Ishikawa (cell line): ENCODE measurements around the gene ZBTB7C.

ENCODE experiments used
- CEBPB ChIP-seq: IDR thresholded peaks from 2 replicates; pipeline ENCODE4 v1.6.1; 2012
- CREB1 ChIP-seq: IDR thresholded peaks from 2 replicates; pipeline ENCODE4 v1.6.1; 2012; ENCODE audit warnings: low read depth
- EGR1 ChIP-seq: IDR thresholded peaks from 2 replicates; pipeline ENCODE4 v1.6.1; 2012
- EP300 ChIP-seq: IDR thresholded peaks from 2 replicates; pipeline ENCODE4 v1.6.1; 2012; ENCODE audit warnings: borderline replicate concordance
- FOXM1 ChIP-seq: IDR thresholded peaks from 2 replicates; pipeline ENCODE4 v1.6.1; 2012; ENCODE audit warnings: low read depth, borderline replicate concordance
- MAX ChIP-seq: IDR thresholded peaks from 2 replicates; pipeline ENCODE4 v1.6.1; 2012
- NFIC ChIP-seq: IDR thresholded peaks from 2 replicates; pipeline ENCODE4 v1.6.1; 2012
- RAD21 ChIP-seq: IDR thresholded peaks from 2 replicates; pipeline ENCODE4 v1.6.1; 2012; ENCODE audit warnings: low read depth
- REST ChIP-seq: IDR thresholded peaks from 2 replicates; pipeline ENCODE4 v1.6.1; 2012; ENCODE audit warnings: low read depth, mild to moderate bottlenecking
- TAF1 ChIP-seq: IDR thresholded peaks from 2 replicates; pipeline ENCODE4 v1.6.1; 2012; ENCODE audit warnings: low read depth, mild to moderate bottlenecking
- TCF12 ChIP-seq: IDR thresholded peaks from 2 replicates; pipeline ENCODE4 v1.6.1; 2012; ENCODE audit warnings: low read depth
- TEAD4 ChIP-seq: IDR thresholded peaks from 2 replicates; pipeline ENCODE4 v1.6.1; 2012
- YY1 ChIP-seq: IDR thresholded peaks from 2 replicates; pipeline ENCODE4 v1.6.1; 2012; ENCODE audit warnings: low read depth
- ZBTB7A ChIP-seq: IDR thresholded peaks from 2 replicates; pipeline ENCODE4 v1.6.1; 2012; ENCODE audit warnings: low read depth
- TF ChIP-seq, protein P1 (sequence below): IDR thresholded peaks from 2 replicates; pipeline ENCODE4 v1.6.1; 2012

ZBTB7C gene

DNA sequence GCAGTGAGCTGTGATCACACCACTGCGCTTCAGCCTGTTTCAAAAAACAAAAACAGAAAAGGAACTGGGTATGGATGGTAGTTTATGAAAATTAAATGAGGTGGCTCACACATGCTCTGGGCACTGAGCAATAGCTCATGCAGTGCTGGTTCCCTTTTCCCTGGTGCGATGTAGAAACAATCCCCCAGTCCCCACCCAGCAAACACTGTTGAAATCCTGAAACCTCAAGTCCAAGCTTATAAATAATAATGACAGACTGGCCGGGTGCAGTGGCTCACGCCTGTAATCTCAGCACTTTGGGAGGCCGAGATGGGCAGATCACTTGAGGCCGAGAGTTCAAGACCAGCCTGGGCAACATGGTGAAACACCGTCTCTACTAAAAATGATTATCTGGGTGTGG, 423.3 kb downstream of the ZBTB7C start:
- no peak for TF ChIP-seq CREB1
- no peak for TF ChIP-seq EP300
- TF ChIP-seq RAD21 = no peak

DNA sequence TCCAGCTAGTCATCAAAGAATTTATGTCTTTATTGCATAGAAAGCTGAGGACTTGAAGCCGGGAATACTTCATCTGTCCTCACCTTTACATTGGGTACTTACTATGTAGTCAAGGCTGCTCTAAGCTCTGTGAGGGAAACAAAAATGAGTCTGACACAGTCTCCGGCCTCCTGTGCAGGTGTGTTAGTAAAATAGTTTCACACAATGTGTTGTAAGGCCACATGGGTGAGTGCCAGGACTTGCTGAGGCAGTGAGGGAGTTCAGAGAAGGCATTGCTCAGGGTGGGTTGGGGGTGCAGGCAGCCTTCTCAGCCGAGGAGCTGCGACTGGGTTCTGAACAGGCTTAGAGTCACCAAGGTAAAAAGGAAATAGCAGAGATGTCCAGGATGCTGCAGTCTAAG, 424.2 kb downstream of the ZBTB7C start:
- TF ChIP-seq TAF1 (no peak), YY1 (no peak), TEAD4 (no peak), FOXM1 (no peak), TCF12 (no peak), RAD21 (no peak)

- TF ChIP-seq RAD21 = no peak
- TF ChIP-seq ZBTB7A = no peak
- no peak for TF ChIP-seq EP300
- TF ChIP-seq FOXM1 = no peak
- TF ChIP-seq TCF12 = no peak
- no peak for TF ChIP-seq MAX
- TF ChIP-seq CREB1 = no peak
- TF ChIP-seq CEBPB = no peak
- no peak for TF ChIP-seq EGR1
- no peak for TF ChIP-seq NFIC
- no peak for TF ChIP-seq TAF1
- no peak for TF ChIP-seq YY1
- TF ChIP-seq TEAD4 = no peak
- TF ChIP-seq, protein P1, sequence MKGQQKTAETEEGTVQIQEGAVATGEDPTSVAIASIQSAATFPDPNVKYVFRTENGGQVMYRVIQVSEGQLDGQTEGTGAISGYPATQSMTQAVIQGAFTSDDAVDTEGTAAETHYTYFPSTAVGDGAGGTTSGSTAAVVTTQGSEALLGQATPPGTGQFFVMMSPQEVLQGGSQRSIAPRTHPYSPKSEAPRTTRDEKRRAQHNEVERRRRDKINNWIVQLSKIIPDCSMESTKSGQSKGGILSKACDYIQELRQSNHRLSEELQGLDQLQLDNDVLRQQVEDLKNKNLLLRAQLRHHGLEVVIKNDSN = no peak
- TF ChIP-seq REST = no peak
Observed at GRCh38 chr18:47983946-47984345, 425.2 kb downstream of the ZBTB7C start.

DNA sequence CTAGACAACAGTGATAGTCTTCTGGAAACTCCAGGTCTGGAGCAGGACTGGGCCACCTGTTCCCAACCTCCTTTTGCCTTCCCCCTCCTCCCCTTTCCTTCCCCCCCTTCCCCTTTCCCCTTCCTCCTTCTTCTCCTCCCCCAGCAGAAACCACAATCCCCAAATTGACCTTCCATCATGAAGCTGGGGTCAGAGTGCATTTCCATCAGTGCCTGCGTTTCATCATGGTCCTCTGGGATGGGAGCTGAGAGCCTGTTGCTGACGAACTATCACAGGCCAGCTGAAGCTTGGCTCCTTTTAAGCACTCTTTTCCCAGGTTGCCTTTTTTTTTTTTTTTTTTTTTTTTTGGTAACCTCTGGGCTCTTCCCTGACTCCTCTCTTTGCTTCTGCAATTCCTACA, 426.1 kb downstream of the ZBTB7C start:
- TF ChIP-seq RAD21 = no peak
- no peak for TF ChIP-seq ZBTB7A
- TF ChIP-seq CEBPB = no peak
- TF ChIP-seq TEAD4 = no peak

- TF ChIP-seq, protein P1 = no peak
- no peak for TF ChIP-seq EGR1
- TF ChIP-seq TEAD4 = no peak
- no peak for TF ChIP-seq EP300
- no peak for TF ChIP-seq RAD21
Observed at GRCh38 chr18:47981830-47982229, 427.4 kb downstream of the ZBTB7C start.

GRCh38 chr18:47981320-47981719, 427.9 kb downstream of the ZBTB7C start:
- TF ChIP-seq YY1 = no peak
- TF ChIP-seq CREB1 = no peak
- no peak for TF ChIP-seq TAF1
- TF ChIP-seq, protein P1 = no peak
- no peak for TF ChIP-seq NFIC
- no peak for TF ChIP-seq MAX
- TF ChIP-seq TCF12 = no peak
- no peak for TF ChIP-seq REST
- no peak for TF ChIP-seq FOXM1
- TF ChIP-seq ZBTB7A = no peak
- no peak for TF ChIP-seq EP300
- no peak for TF ChIP-seq TEAD4
- no peak for TF ChIP-seq EGR1
- TF ChIP-seq RAD21 = no peak
- TF ChIP-seq CEBPB = no peak
